NCI-H128 (cell line): ENCODE measurements around the gene CISH.
A peak's percentile ranks its signal among the peaks of the same experiment; 100 is the strongest.

Experiments
- DNase-seq: peaks from one replicate; lab custom pipeline; 2025; ENCODE audit not compliant: unreplicated experiment; lab: John Stamatoyannopoulos, UW

The CISH gene

DNA sequence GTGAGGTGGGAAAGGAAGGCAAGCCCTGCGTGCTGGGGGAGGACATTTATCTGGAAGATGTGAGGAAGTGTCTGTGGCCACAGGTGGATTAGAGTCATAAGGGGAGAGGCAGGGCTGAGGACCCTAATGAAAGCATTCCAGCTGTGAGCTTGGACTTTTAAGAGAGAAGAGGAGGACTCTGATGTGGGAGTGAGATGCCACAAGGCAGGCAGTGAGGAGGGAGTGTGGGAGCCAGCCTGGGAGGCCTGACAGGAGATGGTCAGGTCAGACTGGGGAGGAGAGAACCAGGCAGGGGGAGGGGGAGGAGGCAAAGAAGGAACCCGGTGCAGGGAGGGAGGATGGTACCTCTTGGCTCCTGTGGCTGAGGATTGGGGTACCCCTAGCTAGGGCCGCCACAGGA, 26.4 kb upstream of the CISH start:
- DNase-seq = no peak

DNA sequence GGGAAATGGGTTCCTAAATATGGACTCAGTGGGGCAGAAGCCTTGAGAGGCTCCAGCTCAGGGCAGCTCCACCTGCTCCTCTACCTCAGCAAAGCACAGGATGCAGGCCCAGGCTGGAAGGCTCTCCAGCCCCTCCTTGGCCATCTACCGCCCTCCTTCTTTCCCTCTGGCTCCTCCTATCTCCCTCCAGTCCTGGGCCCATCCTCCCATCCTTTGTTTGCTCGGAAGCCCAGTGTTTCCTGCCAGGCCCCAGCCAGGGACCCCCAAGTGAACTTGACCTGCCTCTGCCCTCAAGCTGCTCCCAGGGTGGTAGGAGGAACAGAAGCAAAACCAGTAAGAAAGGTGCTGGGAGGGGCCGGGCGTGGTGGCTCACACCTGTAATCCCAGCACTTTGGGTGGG, 25.4 kb upstream of the CISH start:
- no peak for DNase-seq

DNA sequence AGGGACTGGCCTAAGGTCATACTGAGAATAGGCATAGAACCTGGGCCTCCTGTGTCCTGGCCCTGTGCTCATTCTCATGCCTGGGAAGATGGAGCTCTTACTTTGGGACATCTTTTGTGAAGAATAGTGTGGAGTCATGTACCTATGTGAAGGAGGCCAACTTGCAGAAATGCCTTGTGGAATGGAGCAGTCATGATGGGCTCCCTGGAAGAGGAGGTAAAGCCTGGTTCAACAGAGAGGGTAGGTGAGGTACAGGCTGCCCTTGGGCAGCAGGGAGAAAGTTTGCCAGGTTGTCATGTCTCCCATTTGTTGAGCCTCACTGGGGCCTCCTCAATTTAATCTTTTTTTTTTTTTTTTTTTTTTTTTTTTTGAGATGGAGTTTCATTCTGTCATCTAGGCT, 23.5 kb upstream of the CISH start:
- DNase-seq = no peak

DNA sequence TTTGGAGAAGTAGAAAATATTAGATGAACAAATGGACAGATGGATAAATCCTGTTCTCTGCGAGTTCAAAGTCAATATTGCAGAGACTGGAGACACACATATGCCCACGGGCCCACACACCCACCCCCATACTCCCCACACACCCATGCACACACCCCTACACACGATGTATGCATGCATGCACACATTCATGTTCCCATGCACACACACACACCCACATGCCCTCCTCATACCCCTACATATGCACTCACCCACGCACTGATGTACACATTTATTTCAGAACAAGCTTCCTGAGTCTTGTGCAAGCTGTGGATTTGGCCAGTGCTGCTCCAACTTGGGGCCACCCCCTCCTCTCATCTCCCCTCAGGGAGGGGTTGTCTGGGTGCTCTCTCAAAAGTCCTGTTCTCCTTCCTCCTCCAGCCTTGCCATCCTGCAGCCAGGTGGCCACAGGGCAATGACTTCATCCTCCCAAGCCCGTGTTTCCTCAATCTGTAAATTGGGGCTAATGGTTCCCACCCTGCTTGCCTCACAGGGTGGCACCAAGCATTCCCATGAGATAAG, 21.7 kb upstream of the CISH start:
- no peak for DNase-seq

DNA sequence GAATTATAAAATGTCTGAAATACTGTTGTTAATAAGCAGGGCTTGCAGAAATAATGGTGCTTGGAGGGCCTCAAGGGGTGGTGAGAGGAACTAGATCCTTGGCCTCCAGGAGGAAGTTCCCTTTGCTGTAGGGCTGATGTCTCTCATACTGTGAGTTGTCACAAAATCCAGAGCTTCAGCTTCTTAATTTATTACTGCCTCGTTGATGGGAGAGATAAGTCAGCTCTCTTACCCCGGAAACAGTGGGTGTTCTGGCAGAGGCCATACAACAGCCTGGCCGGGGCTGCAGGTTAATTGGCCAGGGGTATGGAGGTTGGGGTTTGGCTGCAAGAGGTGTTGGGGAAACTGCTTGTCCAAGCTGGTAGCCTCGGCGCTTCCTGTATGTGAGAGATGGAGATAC, 20.9 kb upstream of the CISH start:
- DNase-seq = no peak

DNA sequence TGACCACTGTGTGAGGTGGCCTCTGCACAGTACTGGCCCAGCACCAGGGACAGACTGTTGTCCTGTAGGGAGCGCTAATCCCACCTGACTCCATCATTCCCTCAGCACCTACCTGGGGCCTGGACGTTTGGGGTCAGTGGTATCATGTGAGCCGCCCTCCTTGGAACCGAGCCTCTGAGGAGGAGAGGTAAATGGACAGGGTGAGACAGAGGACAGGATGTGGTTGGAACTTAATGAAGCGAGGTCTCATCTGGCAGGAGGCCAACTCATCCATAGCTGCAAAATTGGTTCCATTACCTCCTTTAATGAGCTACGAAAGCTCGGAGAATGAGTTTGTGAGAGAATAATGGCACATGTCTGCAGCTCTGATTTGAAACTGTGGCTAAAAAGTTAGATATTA, 19.3 kb upstream of the CISH start:
- peak; percentile 58 for DNase-seq

DNA sequence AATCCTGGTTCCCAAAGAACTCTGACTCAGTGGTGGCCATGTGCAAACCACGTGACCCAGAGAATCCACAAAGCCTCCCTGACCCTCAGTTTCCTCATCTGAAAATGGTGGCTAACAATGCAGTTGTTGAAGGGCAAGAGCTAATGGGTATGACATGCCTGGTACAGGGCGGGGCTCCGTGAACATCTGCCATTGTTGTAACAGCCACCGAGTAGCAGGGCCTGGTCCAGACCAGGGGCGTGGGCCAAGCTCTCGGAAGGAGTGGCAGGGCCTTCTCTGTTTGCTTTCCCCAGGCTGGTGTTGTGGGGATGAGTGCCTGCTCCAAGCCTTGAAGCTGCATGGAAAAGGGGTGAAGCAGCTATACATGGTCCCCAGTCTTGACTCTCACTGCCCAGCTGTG, 18.8 kb upstream of the CISH start:
- DNase-seq = no peak

DNA sequence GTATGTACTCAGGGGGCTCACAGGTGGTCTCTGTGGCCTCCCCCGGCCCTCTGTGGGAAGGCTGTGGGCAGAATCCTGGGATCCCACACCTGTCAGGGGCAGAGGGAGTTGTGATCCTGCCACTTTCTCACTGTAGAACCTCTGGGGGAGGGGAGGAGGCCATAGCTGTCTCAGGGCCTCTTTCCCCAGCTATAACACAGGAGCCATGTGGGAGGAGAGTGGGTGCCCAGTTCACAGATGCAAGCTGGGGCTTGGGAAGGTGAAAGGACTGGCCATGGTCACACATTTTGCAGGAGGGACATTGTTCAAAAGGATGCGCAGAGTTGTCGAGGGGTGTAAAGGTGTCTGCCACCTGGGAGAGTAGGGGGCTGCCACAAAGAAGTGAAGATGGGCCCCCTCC, 17.0 kb upstream of the CISH start:
- DNase-seq = no peak

DNA sequence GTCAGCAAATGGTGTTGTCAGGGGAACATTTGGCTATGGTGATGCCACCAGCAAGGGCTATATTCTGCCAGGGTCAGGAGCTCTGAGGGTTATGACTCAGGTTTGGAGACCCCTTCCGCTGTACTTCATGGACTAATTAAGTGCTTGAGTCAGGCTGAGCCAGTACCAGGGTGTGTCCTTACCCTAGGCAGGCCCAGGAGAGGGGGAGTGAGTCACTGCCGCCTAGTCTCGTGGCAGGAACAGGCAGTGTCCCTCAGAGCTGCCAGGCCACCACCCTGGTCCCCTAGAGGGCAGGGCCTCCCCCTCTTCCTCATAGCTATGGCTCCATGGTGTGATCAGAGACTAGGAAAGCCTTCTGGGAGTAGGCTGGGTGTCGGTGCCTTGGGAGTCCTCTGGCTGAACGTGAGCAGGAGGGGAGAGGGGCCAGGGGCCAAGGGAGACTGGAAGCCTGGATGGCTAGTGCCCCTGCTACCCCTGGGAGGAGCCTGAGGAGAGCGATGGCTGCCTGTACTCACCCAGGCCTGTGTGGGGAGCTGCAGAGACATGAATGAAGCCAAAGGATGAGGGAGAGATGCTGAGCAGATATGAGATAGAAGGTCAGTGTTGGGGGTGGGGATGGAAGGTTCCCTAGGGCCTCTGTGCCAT, 16.0 kb upstream of the CISH start:
- DNase-seq = no peak

DNA sequence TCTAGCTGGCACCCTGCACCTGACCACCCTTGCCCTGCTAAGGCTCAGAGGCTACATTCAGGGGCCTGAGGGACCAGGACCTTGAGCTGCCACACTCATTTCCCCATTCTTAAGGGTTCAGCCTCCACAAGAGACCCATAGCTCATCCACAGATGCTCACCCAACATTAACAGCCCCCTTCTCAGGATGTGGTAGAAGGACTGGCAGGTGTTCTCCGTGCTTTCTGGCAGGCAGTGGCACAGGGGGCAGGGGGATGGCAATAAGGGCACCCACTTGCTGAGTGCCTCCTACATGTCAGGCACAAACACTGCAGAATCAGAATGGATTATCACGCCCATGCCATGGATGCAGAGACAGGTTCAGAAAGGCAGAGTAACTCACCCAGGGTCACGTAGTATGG, 14.8 kb upstream of the CISH start:
- DNase-seq = no peak

DNA sequence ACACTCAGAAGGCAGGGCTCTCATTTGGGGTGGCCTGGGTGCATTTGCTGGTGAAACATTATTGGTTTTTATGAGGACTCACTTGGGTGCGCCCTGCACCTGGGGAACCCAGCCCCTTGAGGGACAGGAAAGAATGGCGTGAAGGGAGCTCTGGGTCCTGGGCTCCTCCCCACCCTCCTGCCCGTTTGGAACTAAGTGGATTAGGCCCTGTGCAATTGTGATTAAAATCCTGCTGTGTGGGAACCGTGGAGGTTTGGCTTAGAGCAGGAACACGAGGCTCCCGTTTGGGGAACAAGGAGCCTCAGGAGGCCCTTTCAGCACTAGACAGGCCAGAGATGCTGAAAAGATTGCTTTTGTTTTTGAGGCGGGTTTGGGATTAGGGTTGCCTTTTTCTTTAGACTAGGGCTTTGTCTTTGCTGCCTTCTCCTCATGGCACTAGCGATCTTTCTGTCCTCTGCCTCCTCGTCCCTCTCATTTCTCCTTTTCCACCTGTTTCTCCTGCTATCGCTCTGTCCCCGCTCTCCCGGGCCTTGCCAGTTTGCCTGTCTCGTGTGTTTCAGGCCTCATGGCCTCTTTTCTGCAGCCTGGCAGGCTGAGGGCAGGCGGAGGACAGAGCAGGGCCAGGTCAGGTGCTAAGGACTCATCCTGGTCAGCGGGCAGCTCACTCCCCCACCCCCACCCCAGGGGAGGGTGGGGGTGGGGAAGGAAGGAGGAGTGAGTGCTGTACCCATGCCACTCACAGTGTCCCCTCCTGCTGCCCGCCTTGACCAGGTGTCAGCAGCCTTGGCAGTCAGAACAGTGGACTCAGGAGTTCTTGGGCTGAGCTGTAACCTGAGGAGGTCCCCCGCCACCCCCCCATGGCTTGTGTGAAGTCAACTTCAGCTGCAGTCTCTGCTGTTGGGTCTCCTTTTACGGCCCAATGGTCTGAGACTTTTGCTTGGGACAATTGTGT, 13.9 kb upstream of the CISH start:
- no peak for DNase-seq

DNA sequence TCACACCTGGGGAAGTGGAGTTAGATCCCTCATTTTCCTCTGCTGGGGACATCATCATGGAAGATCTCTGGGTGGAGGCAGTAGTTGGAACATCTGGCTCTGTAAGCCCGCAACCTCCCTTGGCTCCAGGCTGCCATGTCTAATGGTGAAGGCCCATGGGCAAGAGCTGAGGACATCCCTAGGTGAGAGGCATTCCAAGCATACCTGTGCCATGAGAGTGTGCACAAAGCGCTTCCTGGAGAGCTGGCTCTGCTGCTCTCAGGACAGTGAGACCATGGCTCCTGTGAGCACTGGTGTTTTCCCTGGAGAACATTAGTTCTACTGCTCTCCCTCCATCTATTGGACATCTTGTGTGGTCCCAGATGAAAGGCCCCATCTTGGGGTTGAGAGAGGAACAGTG, 13.1 kb upstream of the CISH start:
- no peak for DNase-seq

DNA sequence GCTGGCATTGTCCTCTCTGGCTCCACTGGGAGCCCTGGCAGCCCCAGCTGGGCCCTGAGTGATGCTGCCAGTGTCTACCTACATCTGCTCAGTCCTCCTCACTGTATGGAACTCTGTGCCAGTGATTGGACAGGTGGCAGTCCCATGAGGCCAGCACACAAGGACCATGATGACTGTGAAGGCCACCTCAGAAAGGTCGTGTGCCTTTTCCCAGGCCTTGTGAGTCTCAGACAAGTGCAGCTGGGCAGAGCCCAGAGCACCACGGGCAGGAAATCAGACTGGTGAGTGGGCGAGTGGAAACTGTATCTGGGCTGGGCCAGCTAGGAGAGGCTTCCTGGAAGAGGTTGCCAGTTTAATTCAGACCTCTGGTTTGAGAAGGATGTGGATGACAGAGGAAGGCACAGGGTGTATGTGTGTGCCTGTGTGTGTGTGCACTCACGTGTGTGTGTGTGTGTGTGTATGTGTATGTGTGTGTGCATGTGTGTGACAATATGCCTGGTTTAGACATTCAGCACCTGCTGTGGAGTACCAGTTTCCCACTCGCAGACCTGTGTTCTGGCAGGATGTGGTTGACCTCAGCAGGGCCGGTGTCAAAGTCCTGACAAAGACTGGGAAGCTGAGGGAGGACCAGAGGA, 12.4 kb upstream of the CISH start:
- no peak for DNase-seq

DNA sequence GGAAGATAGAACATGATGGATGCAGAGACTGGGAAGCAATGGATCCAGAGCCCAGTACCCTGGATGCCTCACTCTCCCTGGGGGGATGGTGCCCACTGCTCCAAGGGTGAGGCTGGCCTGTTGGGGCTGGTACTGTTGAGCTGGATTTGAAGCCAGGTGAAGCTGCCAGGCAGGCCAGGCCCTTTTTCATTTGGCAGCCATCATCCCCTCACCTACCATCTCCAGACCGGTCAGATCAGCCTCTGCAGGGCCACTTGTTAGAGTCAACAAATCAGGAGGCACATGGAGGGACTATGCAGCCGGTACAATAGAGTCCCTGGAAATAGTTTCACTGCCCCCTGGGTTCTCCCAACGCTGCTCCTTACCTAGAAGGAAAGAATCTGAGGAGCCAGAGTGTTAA, 11.3 kb upstream of the CISH start:
- DNase-seq = no peak

DNA sequence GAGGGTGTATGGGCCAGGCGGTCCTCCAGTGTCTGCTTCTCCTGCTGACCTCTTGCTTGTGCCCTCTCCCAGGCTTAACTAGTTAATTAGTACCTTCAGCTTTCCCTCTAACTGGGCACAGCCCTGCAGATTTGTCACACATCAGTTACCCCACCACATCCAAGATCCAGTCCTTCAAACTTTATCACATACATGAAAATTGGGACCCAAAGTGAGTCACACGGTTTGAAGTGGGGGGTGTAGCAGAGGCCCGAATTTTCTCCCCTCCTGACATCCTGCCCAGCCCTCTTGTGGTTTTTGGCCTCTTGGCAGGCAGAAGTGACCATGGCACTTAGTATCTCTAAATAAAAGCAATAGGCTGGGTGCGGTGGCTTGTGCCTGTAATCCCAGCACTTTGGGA, 9.2 kb upstream of the CISH start:
- no peak for DNase-seq

DNA sequence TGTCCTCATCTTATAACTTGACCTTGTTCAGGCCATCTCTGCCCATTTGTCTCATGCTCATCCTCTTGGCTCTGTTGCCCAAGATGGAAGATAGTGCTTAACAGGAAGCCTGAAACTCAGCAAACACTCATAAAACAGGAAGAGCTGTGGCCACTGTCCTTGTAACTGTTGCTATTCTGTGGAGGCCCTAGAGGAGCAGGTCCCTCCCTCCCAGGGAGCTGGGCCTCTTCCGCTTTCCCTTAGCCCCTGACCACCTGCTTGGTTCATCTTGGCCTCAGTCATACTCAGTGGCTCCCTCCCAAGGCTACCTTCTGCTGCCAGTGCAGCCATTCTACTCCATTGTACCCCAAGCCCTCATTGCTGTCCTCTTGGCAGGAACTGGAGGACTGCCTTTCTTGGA, 8.8 kb upstream of the CISH start:
- DNase-seq = no peak

DNA sequence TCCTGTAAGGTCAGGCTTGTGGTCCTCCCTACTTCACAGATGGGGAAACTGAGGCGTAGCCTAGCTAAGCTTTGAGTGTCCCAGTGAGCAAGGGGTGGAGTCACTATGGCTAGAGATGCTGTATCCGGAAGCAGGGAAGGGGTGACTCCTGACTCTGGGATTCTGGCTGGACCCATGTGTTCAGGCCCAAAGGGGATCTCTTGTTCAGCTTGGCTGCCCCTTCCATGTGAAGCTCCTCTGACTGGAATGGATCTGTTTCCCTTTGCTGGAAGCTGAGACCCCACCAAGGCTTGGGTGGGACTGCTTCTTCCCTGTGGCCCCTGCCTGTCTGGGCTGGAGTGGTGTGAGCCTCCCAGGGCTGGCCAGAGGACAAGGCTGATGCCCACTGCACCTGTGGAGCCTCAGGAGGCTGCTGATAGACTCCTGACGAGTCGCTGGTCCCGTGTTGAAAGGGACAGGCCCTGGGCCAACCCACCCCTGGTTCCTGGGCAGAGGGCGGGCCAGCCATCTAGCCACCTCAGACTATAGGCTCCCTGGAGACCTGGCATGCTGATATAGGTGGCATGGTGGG, 6.4 kb upstream of the CISH start:
- no peak for DNase-seq

DNA sequence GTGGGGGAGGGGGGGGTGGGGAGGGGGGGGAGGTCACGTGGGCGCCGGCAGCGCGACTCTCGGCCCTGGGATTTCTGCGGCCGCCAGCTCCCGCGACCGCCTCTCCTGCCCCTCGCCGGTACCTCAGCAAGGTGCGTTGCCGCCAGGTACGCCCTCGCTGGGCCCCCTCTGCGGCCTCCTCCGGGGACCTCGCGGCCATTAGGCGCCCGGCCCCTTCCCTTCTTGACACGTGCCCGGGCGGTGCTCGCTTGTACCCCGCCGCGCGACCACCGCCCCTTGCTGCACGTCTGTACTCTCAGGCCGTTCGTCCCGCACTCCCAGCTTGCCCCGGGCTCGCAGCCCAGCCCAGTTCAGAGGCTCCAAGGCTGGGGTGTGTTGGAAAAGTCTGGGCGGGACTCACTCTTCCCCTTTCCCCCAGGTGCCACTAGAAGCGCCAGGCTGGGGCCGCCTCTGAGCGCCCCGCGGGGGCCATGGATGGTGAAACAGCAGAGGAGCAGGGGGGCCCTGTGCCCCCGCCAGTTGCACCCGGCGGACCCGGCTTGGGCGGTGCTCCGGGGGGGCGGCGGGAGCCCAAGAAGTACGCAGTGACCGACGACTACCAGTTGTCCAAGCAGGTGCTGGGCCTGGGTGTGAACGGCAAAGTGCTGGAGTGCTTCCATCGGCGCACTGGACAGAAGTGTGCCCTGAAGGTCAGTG, 5.7 kb upstream of the CISH start, which contains the start of gene MAPKAPK3:
Gene MAPKAPK3 (plus strand): TSS at position 56 of the 696 bp plus-strand sequence. CDS start 415 bp downstream, at position 471.
- DNase-seq = no peak

DNA sequence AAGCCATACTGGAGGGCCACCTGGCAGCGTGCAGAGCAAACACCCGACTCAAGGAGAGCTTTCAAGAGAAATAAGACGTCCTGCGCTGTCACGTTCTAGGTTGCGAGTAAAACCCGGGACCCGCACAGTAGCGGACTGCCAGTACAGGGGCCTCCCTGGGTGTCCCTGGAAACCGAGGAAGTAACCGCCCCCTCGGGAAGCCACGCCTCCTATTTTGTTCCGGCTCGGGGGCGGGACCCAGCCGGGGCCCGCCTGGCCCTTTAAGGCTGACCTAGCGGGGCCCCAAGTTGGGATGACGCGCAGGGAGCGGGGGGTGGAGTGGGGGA, 5.2 kb upstream of the CISH start:
- peak; percentile 44 for DNase-seq

DNA sequence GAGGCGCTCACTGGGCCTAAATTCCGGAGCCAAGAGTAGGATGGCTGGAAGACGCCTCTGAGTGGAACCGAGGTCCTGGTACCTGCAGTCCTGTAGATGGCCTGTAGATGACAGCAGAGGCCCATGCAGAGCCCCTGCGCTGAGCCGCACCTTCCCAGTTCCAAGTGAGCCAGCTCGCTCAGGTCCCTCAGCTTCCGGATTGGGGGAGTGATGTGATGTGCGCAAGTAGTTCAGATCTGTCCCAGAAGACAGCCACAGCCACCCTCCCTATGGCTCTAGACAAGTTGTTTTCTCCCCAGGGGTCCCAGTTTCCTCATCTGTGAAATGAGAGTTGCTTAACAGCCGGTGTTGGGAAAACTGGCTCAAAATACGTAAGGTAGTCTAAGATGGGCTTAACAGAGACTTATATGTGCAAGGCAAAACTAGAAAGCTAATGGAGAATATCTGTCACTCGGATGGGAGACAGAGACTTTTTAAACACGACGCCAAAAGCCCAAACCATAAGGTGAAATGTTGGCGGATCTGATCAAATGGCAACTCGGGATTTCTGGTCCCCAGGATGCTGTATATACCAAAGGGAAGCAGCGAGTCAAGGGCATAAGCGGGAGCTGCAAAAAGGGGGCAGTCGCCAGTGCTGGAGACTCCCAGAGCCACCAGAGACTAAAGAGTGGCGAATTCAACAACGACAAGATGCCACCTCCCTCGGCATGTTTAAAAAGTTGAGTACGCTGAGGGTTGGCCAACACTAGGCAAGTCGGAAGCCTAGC, 4.6 kb upstream of the CISH start:
- DNase-seq = peak; percentile 74
